Posterior cingulate gyrus (tissue), 11 donors: ENCODE data around the gene LCN9.
"Not testable (repeated sequence)": the region's sequence is repeated elsewhere in the genome, so short reads cannot be mapped to it uniquely, and the experiment has no call there.

Experiments used
- DNase-seq, 10 donors: peaks; one replicate each; pipeline versions ENCODE4 v3.0.0 to v3.0.0-alpha.2; 2020 to 2021; ENCODE audit warnings: mixed read lengths in 3 of 10
- intact Hi-C: fragments of 100-400 bp; cut with DNase I; formaldehyde crosslinking; loops from one replicate; pipeline ENCODE4 v1.15.1; 2023

The LCN9 gene

GRCh38 chr9:135644631-135645218, 18.4 kb upstream of the LCN9 start:
- intact Hi-C loops = no loop called here
- no peak for DNase-seq

- intact Hi-C loops = no loop called here
- DNase-seq = no peak
These were observed 15.2 kb upstream of the LCN9 start for GRCh38 chr9:135647884-135648283.

GRCh38 chr9:135648494-135649410, 14.4 kb upstream of the LCN9 start:
- DNase-seq = no peak
- intact Hi-C loops = no loop called here

GRCh38 chr9:135649508-135649907, 13.6 kb upstream of the LCN9 start:
- DNase-seq = no peak
- intact Hi-C loops = no loop called here

GRCh38 chr9:135650408-135650807, 12.7 kb upstream of the LCN9 start:
- no peak for DNase-seq
- intact Hi-C loops = no loop called here

- no peak for DNase-seq
- intact Hi-C loops = no loop called here
These were observed 7.8 kb upstream of the LCN9 start for GRCh38 chr9:135655317-135655716.

GRCh38 chr9:135657416-135657815, 5.7 kb upstream of the LCN9 start:
- DNase-seq = no peak

GRCh38 chr9:135659252-135659651, 3.9 kb upstream of the LCN9 start:
- intact Hi-C loops = no loop called here
- no peak for DNase-seq

More at GRCh38 chr9:135657416-135657815, 5.7 kb upstream of the LCN9 start:
- intact Hi-C loops = no loop called here

GRCh38 chr9:135660407-135660806, 2.7 kb upstream of the LCN9 start:
- intact Hi-C loops = no loop called here
- DNase-seq = no peak

- intact Hi-C loops = no loop called here
- no peak for DNase-seq
These were observed 1.1 kb upstream of the LCN9 start for GRCh38 chr9:135661816-135662560.

GRCh38 chr9:135663451-135663770, 302 bp downstream of the LCN9 start:
- intact Hi-C loops = no loop called here
- DNase-seq = no peak

GRCh38 chr9:135663857-135664256, 748 bp downstream of the LCN9 start:
- intact Hi-C loops = no loop called here
- no peak for DNase-seq

- intact Hi-C loops = no loop called here
- no peak for DNase-seq
These were observed 1.2 kb downstream of the LCN9 start for GRCh38 chr9:135664266-135664665.

GRCh38 chr9:135664801-135665794, 2.0 kb downstream of the LCN9 start:
- DNase-seq = no peak
- intact Hi-C loops = no loop called here

- DNase-seq = peak in 1 of 10 donors; percentile 7
- intact Hi-C loops = no loop called here
These were observed 2.7 kb downstream of the LCN9 start for GRCh38 chr9:135665795-135666189.

- DNase-seq = peak in 1 of 10 donors; percentile 9
- intact Hi-C loops = no loop called here
These were observed 3.7 kb downstream of the LCN9 start for GRCh38 chr9:135666534-135667462.

GRCh38 chr9:135667463-135668001, 4.4 kb downstream of the LCN9 start:
- intact Hi-C loops = no loop called here
- DNase-seq = peak in 7 of 10 donors; percentile 26 to 91 (median 50)

GRCh38 chr9:135669018-135669417, 5.9 kb downstream of the LCN9 start:
- intact Hi-C loops, DNase-seq: not testable (repeated sequence)
